ENCODE measurements around the gene ARHGAP26.
A peak's percentile ranks its signal among the peaks of the same experiment; 100 is the strongest.
"Not testable (repeated sequence)": the region's sequence is repeated elsewhere in the genome, so short reads cannot be mapped to it uniquely, and the experiment has no call there.

The ARHGAP26 gene

DNA sequence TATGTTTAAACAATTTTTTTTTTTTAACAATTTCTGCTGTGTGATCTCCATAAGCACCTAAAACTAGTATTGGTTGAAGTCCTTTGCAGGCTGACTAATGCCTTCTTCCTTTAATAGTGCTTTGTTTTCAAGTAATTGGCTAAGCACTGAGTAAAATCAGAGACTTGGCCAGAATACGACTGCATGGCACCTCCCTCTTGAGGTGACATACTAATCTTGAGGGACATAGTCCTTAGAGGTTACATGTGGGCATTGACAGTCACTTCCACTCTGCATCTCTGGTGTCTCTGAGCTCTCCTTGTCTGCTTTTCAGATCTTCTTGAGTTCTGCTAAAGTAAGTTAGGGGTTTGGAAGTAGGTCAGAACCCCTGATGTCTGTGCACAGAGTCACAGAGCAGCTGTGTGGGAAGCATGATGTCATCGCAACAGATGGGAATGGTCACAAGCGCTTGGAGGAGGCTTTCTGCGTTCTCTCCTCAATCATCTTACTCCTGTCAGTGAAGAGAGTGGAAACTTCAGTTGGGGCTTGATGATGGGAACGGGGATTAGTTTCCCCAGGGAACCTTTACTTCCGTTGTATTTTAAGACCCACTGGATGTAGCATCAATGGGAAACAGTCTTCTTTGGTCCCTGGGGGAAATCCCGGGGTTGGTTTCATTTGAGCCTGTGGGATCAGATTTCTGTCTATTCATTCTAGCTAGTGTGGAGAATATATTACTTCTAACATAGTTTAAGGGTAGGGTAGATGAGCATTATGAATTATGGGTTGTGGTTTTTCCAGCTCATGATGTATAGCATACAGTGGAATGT is 136.9 kb downstream of the ARHGAP26 start:
- peak; percentile 33 for DNase-seq (ENCODE audit: low spot score)

DNA sequence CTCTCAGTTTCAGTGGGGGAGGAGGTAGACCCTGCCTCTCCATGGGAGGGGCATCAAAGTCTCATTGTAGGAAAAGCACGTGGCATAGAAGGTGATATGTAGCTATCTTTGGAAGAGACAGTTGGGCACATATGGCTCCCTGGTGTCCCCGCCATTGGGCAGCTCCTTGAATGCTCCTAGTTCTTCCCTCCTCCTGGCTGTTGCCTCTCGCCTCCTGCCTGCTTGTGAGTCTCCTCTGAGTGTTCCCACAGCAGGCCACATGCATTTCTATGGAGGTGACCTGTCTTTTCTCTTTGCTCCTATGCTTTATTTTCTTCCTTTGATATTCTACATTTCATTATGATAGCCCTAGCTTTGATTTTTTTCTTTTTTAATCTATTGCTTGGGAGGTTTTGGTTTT is 138.5 kb downstream of the ARHGAP26 start:
- DNase-seq (ENCODE audit: low spot score): no peak

DNA sequence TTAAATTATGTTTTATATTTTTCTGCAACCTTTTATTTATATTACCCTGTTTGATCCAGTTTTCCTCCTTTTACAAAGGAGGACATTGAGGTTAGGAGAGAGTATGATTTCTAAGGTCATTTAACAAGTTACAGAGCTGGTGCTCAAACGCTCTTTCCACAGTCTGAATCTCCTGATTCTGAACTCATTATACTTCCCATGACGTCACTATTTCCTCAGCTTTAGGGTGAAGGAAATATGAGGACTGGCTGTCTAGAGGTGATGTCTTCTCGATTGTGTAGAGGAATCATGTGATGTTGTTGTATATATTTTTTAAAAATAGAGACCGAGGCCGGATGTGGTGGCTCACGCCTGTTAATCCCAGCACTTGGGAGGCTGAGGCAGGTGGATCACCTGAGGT is 140.0 kb downstream of the ARHGAP26 start:
- no peak for DNase-seq (ENCODE audit: low spot score)

DNA sequence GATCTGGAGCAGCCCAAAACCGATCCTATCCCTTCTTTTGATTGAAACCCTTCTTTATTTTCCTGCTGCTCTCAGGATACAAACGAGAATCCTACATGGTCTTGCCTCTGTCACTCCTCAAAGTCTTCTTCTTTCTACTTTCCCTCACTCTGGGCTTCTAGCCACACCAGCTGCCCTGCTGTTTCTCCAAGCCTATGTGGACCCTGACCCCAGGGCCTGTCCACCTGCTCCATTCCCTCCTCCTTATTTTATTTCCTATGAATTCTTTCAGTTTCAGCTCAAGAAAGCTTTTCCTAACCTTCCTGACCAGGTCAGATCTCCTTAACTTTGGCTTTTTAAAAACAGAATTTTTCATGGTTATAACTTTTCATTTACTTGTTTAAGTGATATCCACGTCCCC is 141.0 kb downstream of the ARHGAP26 start:
- DNase-seq (ENCODE audit: low spot score): no peak

DNA sequence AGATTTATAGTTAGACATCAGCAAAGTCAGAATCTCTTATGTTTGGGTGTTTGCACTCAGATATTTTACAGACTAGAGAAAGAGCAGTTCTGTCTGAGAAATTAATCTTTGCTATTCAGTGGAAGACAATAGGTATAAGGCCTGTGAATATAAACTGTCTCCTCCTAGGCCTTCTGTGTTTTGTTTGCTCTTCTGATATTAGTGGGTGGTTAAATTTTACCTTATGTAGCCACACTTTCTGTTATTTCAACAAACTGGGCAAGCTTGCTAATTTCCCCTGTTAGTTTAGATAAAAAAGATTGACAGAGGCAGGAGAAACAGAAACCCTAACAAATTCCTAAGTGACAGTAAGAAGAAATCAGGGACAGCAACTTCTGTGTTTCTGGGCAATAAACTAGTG is 141.6 kb downstream of the ARHGAP26 start:
- DNase-seq (ENCODE audit: low spot score): no peak

DNA sequence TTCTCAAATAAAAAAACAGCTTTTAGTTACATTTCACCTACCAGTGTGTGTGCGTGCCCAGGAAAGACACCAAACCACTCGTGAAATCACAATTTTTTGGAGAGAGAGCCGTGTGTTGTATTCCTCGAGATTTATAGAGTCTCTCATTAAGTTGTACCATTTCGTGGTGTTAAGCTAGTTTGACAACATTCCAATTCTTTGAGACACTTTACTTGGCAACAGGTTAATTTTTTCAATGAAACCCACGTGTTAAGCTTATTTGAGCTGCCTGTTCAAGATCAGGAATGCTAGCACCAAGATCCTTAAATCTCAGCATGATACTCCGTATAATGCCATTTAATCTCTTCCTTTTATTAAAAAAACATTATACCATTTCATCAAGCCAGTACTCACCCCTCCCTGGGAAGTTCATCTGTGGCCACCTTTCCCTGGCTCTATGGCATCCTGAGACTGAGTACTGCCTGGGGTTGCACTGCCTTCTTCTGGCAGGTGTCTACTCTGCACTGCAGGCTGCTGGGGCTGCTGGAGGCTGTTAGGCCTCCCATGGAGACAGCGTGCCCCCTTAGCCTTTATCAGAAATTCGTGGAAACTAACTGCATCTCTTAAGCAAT is 143.7 kb downstream of the ARHGAP26 start:
- DNase-seq (ENCODE audit: low spot score): no peak

DNA sequence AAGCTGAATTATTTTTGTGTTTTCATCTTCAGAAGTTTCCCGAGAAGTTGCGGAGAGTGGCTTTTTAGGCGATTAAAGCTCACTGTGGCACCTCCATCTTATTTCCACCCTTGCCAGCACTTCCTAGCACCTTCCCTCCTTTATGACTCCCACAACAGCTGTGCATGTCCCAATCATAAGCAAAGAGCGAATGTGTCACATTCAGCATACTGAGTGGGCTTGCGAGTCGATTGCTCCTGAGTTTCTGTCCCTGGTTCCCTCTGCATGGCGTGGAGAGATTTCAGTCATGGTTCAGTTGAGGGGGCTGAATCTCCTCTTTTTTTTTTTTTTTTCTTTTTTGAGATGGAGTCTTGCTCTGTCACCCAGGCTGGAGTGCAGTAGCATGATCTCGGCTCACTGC is 144.9 kb downstream of the ARHGAP26 start:
- no peak for DNase-seq (ENCODE audit: low spot score)

DNA sequence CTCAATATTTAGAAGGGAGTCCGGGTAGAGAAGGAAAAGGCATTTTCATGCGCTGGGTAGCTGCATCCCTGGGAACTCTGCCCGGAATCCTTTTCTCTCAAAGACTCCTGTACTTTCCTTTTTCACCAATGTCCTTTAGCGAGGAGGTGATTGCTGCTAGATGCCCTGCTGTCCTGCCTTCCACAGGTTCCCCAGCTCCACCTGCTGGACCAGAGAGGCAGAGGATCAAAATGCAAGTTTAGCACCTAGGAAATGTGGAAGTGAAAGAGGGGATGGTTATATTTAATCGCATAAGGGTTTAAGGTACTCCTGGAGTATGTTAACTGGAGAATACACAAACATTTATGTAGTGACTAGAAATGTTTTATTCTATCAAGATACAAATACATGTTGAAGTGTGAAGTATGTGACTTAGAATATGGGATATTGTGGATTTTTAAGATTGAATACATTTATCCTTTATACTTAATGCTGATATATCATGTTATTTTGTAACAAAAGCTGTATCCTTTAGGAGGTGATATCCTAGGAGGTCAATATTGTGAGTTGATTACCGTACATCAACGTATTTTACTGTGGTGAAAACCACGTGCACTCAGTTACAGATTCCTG is 145.7 kb downstream of the ARHGAP26 start:
- DNase-seq (ENCODE audit: low spot score): peak; percentile 35

DNA sequence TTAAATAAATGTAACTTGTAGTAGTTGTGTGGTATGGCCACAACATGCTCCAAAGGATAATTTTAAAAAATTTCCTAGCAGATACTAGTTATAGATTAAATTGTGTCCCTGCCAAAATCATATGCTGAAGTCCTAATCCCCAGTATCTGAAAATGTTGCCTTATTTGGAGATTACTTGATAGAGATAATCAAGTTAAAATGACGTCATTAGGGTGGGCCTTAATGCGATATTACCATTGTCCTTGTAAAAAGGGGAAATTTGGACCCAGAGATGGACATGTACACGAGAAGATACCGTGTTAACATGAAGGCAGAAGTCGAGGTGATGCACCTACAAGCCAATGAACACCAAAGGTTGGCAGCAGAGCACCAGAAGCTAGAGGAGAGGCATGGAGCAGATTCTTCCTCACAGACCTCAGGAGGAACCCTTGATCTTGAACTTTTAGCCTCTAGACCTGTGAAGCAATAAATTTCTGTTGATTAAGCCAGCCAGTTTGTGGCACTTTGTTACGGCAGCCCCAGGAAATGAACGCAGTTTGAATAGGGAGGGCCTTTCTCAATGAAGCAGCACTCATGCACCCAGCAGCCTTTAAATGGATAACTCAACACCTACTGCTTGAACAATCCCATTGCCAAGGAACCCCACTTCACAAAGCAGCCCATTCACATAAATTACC is 148.9 kb downstream of the ARHGAP26 start:
- no peak for DNase-seq (ENCODE audit: low spot score)

DNA sequence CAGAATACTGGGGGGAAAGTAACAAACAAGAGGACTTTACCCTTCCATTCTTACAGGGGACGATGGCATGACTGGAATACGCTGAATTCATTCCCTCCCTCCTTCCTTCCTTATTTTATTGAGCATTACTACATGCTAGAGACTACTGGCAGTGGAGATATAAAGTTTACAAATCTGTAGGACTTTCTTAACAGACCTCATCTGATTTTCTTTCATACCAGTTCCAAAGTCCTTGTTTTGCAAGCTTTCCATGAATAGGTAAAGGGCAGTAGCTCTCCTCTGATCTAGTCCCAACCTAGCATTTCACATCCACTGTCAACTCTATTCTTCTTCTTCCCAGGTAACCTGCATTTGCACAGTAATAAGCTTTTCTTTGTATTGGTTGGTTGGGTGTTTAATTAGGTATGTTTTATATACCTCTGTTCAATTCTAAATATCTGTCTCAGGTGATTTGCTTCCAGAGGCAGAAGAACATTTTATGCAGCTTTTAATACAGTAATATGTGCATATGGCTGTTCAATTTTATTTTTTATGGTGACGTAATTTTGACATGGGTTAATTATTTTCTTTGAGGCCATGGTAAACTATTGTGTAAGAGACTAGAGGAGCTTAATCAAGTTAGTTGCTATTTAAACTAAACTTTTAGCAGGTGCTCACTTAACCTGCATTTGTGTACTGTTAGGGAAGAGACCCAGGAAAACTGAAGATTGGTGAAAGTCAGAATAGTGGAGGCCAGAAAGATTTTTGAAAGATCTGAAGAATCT is 150.9 kb downstream of the ARHGAP26 start:
- no peak for DNase-seq (ENCODE audit: low spot score)

DNA sequence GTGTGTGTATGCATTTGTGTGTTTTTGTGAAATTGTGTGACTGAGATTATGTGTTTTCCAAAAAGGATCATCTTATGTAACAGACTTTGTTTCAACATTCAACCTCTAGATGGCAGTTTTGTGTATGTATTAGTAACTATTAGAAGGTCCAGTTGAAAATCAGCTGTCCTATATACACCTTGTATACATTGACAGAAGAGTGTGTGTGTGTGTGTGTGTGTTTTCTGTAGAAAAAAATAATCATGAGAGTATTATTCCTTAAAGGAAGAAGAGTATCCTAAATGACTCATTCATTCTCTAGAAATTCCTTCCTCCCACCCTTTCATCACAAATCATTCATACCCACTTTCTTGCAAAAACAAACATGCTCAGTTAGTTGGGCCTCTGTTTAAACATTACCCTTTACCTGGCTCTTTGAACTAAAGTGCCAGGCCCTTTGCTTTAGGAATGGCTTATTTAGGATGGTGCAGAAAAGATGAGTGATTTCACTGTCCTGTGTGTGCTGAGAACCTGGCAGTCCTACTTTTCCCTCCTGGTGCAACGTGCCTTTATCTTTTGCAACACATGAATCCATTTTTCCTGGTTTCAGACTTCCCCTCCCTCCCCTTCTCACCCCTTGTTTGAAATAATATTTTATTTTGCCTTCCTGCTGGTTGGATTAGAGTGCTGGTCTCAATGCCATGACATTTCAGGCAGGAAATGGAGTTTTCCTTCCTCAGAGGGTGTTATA is 152.2 kb downstream of the ARHGAP26 start:
- DNase-seq (ENCODE audit: low spot score): peak; percentile 64

DNA sequence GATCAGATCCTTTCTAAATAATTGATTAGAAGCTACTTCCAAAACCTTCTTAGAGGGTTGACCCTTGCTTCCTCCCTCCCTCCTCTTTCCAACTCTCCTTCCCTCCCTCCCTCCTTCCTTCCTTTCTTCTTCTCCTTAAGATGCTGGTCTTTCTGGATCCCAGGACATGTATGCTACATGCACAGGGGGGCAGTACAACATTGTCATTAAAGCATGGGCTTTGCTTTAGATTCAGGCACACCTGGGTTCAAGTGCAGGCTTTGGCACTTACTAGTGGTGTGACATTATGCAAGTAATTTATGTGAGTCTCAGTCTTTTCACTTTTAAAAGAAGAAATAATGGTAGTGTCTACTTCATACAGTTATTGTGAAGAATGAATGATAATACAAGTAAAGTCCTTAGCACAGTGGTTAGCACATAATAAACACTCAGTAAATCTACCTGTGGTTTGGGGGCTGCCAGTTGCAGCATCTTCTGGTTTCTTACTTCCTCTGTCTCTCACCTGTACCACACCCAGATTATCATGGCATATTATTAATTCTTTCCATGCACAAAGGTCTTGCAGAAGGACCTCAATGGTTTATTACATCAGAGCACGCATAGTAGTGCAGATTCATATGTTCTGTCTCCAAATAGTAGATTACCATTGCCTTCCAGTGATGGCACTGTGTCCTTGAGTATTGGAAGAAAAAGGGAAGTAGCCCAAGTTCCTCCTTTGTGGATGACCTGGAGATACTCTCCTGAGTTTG is 154.1 kb downstream of the ARHGAP26 start:
- DNase-seq (ENCODE audit: low spot score): no peak

DNA sequence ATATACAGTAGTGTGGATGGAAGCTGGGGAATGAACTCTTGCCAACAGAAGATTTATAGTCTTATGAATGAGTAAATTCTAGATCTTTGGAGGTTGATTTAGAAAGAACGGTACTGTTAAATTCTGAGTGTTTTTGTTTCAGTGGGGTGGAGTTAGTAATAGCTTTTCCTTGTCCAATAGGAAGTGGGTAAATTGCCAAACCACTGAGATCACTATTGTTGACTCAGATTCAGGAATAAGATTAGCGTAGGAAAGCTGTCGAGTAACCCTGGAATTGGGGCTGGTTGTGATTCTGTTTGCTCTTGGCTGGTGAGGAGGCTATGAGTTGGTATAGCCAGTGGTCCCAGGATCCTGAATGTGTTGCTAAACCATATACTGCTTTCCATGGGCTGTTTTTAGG is 155.6 kb downstream of the ARHGAP26 start:
- DNase-seq (ENCODE audit: low spot score): no peak

DNA sequence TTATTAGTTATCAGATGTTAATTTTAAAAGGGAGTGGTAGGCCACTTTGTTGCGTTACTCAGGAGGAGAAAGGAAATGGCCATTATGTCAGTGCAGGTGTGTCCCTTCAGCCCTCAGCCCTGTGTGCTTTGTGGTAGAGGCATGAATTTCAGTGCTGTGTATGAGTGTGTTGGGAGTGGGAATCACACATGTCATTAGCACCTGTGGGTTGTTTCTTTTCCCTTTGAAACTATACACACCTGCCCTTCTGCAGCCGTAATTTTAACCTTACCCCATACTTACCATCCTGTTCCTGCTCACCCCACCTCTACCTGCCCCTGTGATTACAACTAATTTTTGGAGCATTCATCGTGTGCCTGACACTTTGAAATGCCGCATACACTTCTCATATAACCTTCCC is 156.4 kb downstream of the ARHGAP26 start:
- no peak for DNase-seq (ENCODE audit: low spot score)

DNA sequence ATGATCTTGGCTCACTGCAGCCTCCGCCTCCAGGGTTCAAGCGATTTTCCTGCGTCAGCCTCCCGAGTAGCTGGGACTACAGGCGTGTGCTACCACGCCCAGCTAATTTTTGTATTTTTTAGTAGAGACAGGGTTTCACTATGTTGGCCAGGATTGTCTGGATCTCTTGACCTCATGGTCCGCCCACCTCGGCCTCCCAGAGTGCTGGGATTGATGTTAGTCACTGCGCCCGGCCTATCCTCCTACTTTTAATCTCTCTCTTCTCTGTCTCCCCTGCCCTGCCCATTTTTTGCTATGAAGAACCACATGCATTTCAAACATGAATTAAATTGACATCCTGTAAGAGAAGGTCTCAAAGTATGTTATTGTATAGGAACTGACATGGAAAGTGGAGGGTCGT is 158.8 kb downstream of the ARHGAP26 start:
- DNase-seq (ENCODE audit: low spot score): not testable (repeated sequence)

DNA sequence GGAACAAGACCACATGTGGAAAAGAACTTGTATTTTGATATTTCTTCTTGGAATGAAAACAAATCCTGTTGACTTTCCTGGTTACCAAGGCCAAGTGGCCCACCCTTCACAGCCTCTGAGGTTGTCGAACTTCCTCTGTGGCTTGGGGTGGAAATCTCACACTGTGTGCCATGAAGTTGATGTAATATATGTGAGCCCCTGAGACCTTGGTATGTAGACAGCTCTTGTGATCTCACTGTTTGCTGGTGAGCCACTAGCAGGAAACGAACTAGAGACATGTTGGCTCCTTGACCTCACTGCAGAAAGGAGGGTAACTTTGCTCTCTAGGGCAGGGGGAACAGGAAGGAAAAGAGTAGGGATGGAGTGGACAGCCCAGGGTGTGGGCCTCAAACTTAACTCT is 159.4 kb downstream of the ARHGAP26 start:
- no peak for DNase-seq (ENCODE audit: low spot score)

DNA sequence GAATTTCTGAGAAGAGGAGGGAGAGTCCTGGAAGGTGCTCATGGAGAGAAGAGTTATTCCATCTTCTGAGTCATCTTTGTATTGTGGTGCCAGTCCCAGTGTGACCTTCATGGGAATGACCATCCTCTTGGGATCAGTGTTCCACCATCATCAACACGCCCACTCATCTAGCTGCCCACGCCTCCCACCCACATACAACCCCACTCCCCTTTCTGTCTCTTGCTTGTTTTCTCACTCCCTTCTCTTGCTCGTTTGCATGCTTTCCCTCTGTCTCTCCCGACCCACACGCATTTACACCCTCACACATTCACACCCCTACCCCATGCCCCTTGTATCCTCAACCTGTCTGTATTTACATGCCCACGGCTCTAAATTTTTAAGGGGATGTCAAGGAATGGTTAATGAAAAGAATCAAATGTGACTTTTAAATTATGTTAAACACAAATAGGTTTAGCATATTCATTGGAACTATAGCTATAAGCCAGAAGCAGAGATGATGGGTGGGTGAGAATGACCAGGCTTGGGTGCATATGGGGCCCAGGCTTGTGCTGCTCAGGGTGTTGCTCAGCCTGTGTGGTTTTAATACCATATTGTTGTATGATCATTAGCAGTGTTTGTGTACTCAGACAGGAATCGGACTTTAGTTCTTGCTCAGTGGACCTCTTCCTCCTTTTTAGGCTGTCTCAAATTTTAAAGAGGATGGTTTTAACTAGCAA is 160.4 kb downstream of the ARHGAP26 start:
- DNase-seq (ENCODE audit: low spot score): no peak

DNA sequence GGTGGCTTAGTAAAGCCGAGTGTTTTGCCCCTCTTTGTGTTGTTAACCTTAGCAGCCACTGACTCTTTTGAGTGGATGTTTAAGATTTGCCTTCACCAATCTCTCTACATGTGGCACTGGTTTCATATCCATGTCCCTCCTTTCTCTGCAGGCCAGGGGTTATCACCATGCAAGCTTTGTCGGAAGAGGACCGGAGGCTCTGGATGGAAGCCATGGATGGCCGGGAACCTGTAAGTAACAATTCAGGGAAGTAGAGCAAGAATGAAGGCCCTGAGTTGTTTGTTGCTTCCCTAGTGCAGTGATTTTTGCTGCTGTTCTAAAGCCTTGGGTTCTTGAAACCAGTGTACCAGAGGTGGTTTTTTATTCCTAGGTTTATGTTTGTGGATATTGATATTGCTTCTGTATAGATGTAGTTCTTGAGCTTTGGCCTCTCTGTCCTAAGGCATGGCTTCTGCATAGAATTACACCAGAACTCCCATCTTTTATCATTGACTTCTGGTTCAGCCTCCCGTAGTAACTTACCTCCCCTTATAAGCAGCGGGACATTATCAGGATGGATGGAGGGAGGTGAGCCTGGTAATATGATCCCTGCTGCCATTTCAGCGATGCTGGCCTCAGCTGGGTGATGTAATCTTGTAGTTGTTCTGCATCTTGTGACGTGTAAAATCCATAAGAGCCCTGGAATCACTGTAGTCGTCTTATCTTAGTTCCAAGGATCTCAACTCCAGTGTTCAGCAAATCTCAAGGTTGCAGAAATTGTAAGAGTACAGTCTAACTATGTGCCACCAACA is 161.9 kb downstream of the ARHGAP26 start:
- no peak for DNase-seq (ENCODE audit: low spot score)
